ENCODE data around the gene PLPP4. TPM values are rescaled to one million over a fixed set of nuclear protein-coding genes. Genes with fewer than 3 reads are reported as not detected.
"Not testable (repeated sequence)": the region's sequence is repeated elsewhere in the genome, so short reads cannot be mapped to it uniquely, and the experiment has no call there.

Gene PLPP4
- total RNA-seq, 2 donors from 2014 or later: not detected

DNA sequence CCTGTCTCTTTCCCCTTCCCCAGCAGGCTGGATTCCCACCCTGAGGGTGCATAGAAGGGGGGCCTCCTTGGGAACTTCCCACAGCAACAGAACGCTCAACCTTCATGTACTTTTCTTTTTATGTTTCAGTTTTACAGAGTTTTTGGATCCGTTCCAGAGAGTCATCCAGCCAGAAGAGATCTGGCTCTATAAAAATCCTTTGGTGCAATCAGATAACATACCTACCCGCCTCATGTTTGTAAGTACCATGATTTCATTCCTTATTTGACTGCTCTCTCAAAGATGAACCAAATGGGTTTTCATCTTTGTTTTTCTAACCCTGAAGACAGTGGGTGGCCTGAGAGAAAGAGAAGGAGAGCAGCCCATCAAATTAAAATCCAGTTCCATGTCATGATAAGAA, 46.7 kb downstream of the PLPP4 start:
- no peaks in the 10 kb centered on the region for H3K9me3 ChIP-seq
- H3K27ac ChIP-seq: no peak overlapping the region
- H3K4me3 ChIP-seq: no peak overlapping the region
- DNase-seq (ENCODE audit: low spot score) (no peak), ATAC-seq (ENCODE audit: insufficient number of reproducible peaks, low FRiP score, low read depth) (no peak)
- no peaks in the 10 kb centered on the region for H3K4me1 ChIP-seq (ENCODE audit: control insufficient read depth in 1 of 2, low read depth in 2 of 2)
- TF ChIP-seq, protein P1, sequence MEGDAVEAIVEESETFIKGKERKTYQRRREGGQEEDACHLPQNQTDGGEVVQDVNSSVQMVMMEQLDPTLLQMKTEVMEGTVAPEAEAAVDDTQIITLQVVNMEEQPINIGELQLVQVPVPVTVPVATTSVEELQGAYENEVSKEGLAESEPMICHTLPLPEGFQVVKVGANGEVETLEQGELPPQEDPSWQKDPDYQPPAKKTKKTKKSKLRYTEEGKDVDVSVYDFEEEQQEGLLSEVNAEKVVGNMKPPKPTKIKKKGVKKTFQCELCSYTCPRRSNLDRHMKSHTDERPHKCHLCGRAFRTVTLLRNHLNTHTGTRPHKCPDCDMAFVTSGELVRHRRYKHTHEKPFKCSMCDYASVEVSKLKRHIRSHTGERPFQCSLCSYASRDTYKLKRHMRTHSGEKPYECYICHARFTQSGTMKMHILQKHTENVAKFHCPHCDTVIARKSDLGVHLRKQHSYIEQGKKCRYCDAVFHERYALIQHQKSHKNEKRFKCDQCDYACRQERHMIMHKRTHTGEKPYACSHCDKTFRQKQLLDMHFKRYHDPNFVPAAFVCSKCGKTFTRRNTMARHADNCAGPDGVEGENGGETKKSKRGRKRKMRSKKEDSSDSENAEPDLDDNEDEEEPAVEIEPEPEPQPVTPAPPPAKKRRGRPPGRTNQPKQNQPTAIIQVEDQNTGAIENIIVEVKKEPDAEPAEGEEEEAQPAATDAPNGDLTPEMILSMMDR (IDR thresholded peaks at IDR 0.05): no peak
- H3K36me3 ChIP-seq: no peaks in the 10 kb centered on the region
- H3K27me3 ChIP-seq (replicated peaks; ENCODE audit: insufficient read depth): no peaks in the 10 kb centered on the region

DNA sequence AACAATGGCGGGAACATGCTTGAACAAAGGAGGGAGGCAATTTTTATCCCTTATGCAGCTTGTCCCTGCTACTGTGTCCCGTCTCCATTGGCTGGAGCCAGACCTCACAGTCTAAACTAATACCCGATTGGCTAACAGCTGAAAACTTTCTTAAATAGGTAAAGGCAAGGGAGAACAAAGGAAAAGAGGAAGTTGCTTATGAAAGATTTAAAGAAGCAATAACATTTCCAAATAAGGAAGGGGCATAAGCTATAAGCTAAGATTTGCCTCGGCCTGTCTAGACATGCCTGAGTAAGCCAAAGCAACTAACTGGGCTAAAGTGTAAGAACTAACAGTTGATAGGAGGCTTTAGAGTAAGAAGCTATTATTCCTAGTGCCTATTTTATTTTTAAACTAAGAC, 47.2 kb downstream of the PLPP4 start:
- H3K9me3 ChIP-seq; H3K4me3 ChIP-seq; H3K27ac ChIP-seq; H3K4me1 ChIP-seq (ENCODE audit: control insufficient read depth in 1 of 2, low read depth in 2 of 2); H3K27me3 ChIP-seq (replicated peaks; ENCODE audit: insufficient read depth); ATAC-seq (ENCODE audit: insufficient number of reproducible peaks, low FRiP score, low read depth); DNase-seq (ENCODE audit: low spot score); H3K36me3 ChIP-seq: not testable (repeated sequence)

DNA sequence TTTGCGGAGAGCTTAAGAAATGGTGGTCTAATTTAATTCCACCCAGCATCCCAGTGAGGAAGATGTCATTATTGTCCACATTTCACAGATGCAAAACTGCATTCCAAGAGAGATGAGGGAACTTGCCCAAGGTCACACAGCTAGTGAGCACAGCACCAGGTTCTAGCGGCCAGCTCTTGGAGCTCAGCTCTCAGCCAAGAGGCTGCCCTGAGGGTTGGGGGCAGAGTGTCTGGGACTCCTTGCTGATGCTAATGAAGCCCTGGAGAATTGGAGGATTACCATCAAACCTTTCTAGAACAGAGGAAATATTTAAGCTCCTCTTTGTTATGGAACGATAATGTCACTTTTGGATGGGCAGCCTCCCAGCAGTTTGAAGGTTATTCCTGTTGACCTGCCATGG, 48.0 kb downstream of the PLPP4 start:
- ATAC-seq (ENCODE audit: insufficient number of reproducible peaks, low FRiP score, low read depth) (no peak), DNase-seq (ENCODE audit: low spot score) (no peak)
- TF ChIP-seq, protein P1 (IDR thresholded peaks at IDR 0.05): no peak
- H3K36me3 ChIP-seq: no peaks in the 10 kb centered on the region
- no peaks in the 10 kb centered on the region for H3K4me1 ChIP-seq (ENCODE audit: control insufficient read depth in 1 of 2, low read depth in 2 of 2)
- H3K27me3 ChIP-seq (replicated peaks; ENCODE audit: insufficient read depth): no peaks in the 10 kb centered on the region
- no peaks in the 10 kb centered on the region for H3K9me3 ChIP-seq
- H3K4me3 ChIP-seq: no peak overlapping the region
- H3K27ac ChIP-seq: no peak overlapping the region

DNA sequence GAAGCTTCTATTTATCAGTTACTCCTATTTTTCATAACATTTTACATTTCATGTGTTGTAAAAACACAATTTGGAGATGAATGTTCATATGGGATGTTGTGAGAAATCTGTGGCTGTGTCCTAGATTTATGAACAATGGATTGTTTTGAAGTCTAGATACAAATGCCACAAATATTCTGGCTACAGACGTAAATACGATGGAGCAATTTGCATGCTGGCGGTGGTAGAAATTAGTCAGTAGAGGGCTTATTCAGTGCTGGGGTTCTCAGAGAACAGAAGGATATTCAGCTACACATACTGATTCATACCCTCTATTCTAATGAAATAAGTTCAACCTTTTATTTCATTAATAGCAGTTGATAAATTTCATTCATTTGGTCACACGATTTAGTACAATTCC, 48.8 kb downstream of the PLPP4 start:
- no peaks in the 10 kb centered on the region for H3K27me3 ChIP-seq (replicated peaks; ENCODE audit: insufficient read depth)
- TF ChIP-seq, protein P1 (IDR thresholded peaks at IDR 0.05): no peak
- no peaks in the 10 kb centered on the region for H3K4me1 ChIP-seq (ENCODE audit: control insufficient read depth in 1 of 2, low read depth in 2 of 2)
- H3K9me3 ChIP-seq: no peaks in the 10 kb centered on the region
- DNase-seq (ENCODE audit: low spot score) (no peak), ATAC-seq (ENCODE audit: insufficient number of reproducible peaks, low FRiP score, low read depth) (no peak)
- H3K27ac ChIP-seq: no peak overlapping the region
- H3K36me3 ChIP-seq: no peaks in the 10 kb centered on the region
- H3K4me3 ChIP-seq: no peak overlapping the region

DNA sequence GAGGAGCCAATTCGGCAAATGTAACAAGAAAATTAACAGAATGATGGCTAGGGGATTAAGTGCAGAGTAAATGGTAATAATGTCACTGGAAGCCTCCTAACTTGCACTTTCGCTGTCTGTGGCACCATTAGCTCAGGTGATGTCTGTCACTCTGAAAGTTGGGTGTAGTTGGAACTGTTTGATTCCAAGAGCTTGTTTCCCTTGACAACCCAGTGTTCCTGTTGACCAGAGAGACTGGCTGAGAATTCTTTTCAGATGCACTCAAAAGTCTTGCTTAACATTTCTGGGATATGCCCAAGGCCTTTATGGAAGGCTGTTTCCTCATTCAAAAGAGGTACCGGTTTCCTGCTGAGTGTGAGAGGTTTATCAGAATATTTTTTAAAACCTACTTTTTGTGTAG, 49.6 kb downstream of the PLPP4 start:
- H3K36me3 ChIP-seq: no peaks in the 10 kb centered on the region
- no peaks in the 10 kb centered on the region for H3K4me1 ChIP-seq (ENCODE audit: control insufficient read depth in 1 of 2, low read depth in 2 of 2)
- no peaks in the 10 kb centered on the region for H3K27me3 ChIP-seq (replicated peaks; ENCODE audit: insufficient read depth)
- ATAC-seq (ENCODE audit: insufficient number of reproducible peaks, low FRiP score, low read depth) (no peak), DNase-seq (ENCODE audit: low spot score) (no peak)
- H3K9me3 ChIP-seq: no peaks in the 10 kb centered on the region
- H3K27ac ChIP-seq: no peak overlapping the region
- TF ChIP-seq, protein P1 (IDR thresholded peaks at IDR 0.05): no peak
- no peak overlapping the region for H3K4me3 ChIP-seq

DNA sequence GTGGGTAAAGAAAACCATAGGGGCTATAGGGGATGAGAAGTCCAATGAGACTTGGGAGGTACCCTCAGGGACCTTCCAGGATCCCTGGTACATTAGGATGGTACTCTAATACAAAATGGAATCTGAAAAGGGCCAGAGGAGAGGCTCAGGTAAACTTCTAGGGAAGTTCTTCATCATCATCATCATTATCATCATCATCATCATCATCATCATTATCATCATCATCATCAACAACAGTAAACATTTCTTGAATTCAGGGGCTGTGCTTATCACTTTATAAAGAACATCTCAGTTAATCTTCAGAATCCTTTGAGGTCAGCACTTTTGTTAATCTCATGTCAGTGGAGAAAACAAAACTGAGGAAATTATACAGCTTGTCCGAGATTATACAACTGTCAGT, 50.1 kb downstream of the PLPP4 start:
- DNase-seq (ENCODE audit: low spot score) (no peak), ATAC-seq (ENCODE audit: insufficient number of reproducible peaks, low FRiP score, low read depth) (no peak)
- H3K27ac ChIP-seq: no peak overlapping the region
- no peaks in the 10 kb centered on the region for H3K36me3 ChIP-seq
- TF ChIP-seq, protein P1 (IDR thresholded peaks at IDR 0.05): no peak
- H3K27me3 ChIP-seq (replicated peaks; ENCODE audit: insufficient read depth): no peaks in the 10 kb centered on the region
- no peaks in the 10 kb centered on the region for H3K9me3 ChIP-seq
- H3K4me3 ChIP-seq: no peak overlapping the region
- H3K4me1 ChIP-seq (ENCODE audit: control insufficient read depth in 1 of 2, low read depth in 2 of 2): no peaks in the 10 kb centered on the region
